ENCODE results near the gene MPRIP. TPM values are rescaled to one million over a fixed set of nuclear protein-coding genes. Genes with fewer than 3 reads are reported as not detected.

Gene MPRIP
- total RNA-seq, 1 donor: 86.5 TPM

DNA sequence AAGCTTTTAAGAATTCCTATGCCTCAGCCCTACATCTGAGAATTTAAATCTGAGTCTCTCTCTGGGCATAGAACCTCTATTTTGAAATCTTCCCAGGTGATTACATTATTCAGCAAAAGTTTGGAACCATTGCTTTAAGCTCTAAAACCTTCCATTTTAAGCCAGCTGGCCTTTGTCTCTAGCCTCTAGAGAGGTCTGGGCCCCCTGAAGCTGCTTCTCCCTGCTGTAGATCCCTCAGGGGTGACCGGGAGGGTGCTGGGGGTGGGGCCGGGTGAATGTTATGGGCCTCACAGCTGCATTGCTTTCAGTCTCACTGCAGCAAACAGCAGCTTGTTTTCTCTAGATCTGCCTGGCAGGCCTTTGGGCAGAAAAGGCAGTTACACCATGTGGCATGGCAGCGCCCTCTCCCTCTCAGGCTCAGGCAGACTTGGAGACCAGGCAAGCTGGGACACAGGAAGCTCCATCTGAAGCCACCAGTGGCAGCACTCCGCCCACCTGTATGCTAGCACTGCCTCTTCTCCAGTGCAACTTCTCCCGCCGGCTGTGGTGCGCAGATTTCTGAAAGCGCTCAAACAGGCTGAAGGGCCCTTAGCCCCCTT lies 66.3 kb downstream of the MPRIP start:
- no peak overlapping the region for H3K4me3 ChIP-seq (ENCODE audit: low read depth, low read length)
- TF ChIP-seq, protein P1, sequence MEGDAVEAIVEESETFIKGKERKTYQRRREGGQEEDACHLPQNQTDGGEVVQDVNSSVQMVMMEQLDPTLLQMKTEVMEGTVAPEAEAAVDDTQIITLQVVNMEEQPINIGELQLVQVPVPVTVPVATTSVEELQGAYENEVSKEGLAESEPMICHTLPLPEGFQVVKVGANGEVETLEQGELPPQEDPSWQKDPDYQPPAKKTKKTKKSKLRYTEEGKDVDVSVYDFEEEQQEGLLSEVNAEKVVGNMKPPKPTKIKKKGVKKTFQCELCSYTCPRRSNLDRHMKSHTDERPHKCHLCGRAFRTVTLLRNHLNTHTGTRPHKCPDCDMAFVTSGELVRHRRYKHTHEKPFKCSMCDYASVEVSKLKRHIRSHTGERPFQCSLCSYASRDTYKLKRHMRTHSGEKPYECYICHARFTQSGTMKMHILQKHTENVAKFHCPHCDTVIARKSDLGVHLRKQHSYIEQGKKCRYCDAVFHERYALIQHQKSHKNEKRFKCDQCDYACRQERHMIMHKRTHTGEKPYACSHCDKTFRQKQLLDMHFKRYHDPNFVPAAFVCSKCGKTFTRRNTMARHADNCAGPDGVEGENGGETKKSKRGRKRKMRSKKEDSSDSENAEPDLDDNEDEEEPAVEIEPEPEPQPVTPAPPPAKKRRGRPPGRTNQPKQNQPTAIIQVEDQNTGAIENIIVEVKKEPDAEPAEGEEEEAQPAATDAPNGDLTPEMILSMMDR (IDR thresholded peaks at IDR 0.05; ENCODE audit: insufficient read depth, low read length): no peak
- peak; percentile 60 for DNase-seq (ENCODE audit: low read depth)

- H3K4me3 ChIP-seq (ENCODE audit: low read depth, low read length): no peak overlapping the region
- DNase-seq (ENCODE audit: low read depth): no peak
- TF ChIP-seq, protein P1 (IDR thresholded peaks at IDR 0.05; ENCODE audit: insufficient read depth, low read length): no peak
These were observed 67.0 kb downstream of the MPRIP start for GRCh38 chr17:17109256-17109655.

GRCh38 chr17:17109907-17110306 lies 67.7 kb downstream of the MPRIP start:
- DNase-seq (ENCODE audit: low read depth): no peak
- TF ChIP-seq, protein P1 (IDR thresholded peaks at IDR 0.05; ENCODE audit: insufficient read depth, low read length): no peak
- no peak overlapping the region for H3K4me3 ChIP-seq (ENCODE audit: low read depth, low read length)

GRCh38 chr17:17110520-17110919 lies 68.3 kb downstream of the MPRIP start:
- TF ChIP-seq, protein P1 (IDR thresholded peaks at IDR 0.05; ENCODE audit: insufficient read depth, low read length): no peak
- no peak for DNase-seq (ENCODE audit: low read depth)
- no peak overlapping the region for H3K4me3 ChIP-seq (ENCODE audit: low read depth, low read length)

DNA sequence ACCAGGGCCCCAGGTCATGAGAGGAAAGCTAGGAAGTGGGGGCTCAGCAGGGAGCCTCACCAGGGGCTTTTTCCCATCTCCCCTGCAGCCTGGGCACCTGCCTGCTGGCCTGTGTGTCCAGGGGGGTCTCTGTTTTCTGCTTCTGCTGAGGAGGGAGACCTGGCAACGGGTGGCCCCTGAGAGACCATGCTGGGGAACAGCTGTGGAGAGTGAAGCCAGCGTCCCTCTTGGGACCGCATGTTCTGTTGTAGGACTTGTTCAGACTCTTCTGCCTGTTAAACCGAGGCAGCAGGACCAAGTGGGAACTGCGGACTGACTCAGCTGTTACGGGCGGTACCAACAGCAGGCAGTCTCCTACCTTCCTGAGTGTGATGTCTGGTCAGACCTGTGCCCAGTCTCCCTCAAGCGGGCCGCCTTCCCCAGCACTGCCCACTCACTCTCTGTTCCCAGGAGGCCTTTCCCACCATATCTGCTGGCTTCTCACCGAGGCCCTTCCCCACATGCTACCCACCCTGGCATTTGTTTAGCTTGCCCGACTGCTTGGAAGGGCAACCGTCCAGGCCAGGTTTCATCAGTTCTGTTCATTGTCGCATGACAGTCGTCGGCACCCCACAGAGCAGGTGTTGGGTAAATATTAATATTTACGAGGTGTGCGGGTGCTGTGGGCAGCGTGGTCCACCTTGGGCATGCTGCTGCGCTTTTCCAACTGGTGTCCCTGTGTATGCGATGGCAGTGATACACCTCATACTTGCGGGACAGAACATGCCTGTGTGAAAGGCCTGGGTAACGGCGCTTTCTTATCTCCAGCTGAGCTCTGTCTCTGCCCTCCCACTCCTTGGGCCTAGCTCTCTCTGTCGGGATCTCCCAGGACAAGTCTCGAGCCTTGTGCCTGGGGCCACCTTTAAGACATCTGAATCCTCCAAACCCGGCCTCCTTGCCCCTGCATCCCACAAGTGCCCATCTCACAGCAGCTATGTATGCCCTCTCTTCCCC lies 69.4 kb downstream of the MPRIP start:
- DNase-seq (ENCODE audit: low read depth): no peak
- no peak overlapping the region for H3K4me3 ChIP-seq (ENCODE audit: low read depth, low read length)
- TF ChIP-seq, protein P1 (IDR thresholded peaks at IDR 0.05; ENCODE audit: insufficient read depth, low read length): no peak

DNA sequence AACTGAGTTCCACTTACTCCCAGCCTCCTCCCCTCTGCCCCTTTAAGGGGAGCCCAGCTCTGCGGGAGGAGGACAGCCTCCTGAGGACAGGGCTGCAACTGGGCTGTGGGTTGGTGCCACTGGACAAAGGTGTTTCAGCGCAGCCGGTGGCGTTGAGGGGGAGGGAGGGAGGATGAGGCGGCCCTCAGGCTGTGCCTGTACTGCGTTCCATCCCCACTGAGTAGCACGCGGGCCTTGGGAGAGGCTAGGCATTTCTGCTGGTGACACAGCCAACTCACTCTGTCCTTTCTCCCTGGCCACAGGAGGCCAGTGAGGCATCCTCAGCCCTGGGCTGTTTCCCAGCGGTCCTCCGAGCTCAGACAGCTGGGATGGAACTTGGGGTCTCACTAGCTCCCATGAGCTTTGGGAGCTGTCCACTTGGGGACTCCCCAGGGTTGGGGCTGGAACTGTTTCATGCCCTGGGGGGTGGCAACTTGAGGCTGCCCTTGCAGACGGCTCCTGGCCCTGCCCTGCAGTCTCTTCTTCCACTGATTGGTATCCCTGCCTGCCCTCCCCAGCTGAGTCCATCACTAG lies 70.5 kb downstream of the MPRIP start:
- no peak overlapping the region for H3K4me3 ChIP-seq (ENCODE audit: low read depth, low read length)
- TF ChIP-seq, protein P1 (IDR thresholded peaks at IDR 0.05; ENCODE audit: insufficient read depth, low read length): no peak
- no peak for DNase-seq (ENCODE audit: low read depth)
